C4-2B (cell line): ENCODE measurements around the gene STKLD1.

Experiments
- H3K27ac ChIP-seq: fragments of 450-650 bp; 2 replicates; pipeline ENCODE4 v1.5.1; 2017
- CTCF ChIP-seq: fragments of 450-650 bp; conservative IDR thresholded peaks from 2 replicates; pipeline ENCODE4 v1.5.1; 2017; ENCODE audit warnings: mild to moderate bottlenecking
- ZFX ChIP-seq: fragments of 450-650 bp; IDR thresholded peaks from 2 replicates; pipeline ENCODE4 v1.6.1; 2017

Gene STKLD1

DNA sequence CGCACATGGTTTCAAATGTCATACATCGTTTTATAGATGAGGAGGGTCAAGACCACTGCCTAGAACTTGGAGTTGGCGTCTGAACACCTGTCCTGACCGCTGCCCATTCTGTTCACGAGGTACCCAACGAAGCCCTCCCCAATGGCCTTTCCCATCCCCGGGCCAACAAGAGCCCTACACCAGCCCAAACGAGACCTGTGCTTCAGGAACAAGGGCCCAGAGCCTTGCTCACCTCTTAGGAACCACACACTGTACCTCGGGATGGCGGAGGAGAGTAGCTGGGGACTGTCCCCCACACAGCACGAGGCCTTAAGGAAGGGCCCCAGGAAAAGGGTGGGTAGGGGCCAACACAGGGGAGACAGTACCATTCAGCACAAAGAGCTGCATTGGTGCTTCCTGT, 43.2 kb upstream of the STKLD1 start:
- TF ChIP-seq CTCF (no peak), ZFX (no peak)
- H3K27ac ChIP-seq: no peak overlapping the region

DNA sequence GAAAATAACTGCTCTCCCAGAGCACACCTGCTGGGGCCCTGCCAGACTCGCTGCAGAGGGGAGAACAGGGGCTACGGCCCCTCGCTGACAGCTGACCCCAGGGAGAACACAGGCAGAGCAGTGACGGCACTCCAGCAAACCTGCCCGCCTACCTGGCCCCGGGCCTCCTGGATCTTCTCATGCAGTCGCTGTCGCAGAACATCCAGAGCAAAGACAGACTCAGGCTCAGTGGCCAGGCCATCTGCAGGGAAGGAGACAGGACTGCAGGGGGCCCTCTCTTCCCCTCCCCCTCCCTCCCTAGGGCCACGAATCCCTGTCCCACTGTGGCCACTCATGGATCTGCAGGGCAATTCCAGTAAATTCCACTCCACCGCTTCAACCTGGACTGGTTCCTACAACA, 42.6 kb upstream of the STKLD1 start:
- H3K27ac ChIP-seq: no peak overlapping the region
- no peak for TF ChIP-seq ZFX

DNA sequence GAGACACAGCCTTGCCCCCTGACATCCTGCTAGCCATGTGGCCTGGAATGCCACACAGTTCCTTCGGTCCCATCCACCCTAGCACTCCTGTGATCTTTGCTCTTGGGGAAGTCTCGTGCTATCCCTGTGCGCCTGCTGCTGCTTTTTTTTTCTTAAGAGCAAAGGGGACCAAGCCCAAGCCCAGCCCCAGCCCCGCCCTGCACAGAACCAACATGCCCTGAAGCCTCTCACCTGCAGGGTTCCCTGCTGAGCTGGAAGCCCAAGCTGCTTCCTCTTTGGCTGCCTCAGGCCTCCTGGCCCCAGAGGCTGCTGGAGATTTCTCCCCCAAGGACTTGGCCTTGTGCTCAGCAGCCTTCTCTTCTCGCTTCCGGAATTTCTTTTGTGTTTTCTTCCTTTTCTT, 42.0 kb upstream of the STKLD1 start:
- TF ChIP-seq CTCF: no peak
- H3K27ac ChIP-seq: peak overlapping the region; percentile 89; the same call in 1 of the 2 replicates

DNA sequence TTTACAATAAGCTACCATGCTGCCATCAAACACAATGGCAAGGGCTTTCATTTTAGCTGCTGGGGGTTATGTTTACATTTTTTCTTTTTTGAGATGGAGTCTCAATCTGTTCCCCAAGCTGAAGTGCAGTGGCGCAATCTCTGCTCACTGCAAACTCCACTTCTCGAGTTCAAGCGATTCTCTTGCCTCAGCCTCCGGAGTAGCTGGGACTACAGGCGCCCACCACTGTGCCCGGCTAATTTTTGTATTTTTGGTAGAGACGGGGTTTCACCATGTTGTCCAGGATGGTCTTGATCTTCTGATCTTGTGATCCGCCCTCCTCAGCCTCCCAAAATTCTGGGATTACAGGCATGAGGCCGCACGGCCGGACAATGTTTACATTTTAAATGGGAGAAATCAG, 41.3 kb upstream of the STKLD1 start:
- peak overlapping the region; percentile 89 for H3K27ac ChIP-seq

DNA sequence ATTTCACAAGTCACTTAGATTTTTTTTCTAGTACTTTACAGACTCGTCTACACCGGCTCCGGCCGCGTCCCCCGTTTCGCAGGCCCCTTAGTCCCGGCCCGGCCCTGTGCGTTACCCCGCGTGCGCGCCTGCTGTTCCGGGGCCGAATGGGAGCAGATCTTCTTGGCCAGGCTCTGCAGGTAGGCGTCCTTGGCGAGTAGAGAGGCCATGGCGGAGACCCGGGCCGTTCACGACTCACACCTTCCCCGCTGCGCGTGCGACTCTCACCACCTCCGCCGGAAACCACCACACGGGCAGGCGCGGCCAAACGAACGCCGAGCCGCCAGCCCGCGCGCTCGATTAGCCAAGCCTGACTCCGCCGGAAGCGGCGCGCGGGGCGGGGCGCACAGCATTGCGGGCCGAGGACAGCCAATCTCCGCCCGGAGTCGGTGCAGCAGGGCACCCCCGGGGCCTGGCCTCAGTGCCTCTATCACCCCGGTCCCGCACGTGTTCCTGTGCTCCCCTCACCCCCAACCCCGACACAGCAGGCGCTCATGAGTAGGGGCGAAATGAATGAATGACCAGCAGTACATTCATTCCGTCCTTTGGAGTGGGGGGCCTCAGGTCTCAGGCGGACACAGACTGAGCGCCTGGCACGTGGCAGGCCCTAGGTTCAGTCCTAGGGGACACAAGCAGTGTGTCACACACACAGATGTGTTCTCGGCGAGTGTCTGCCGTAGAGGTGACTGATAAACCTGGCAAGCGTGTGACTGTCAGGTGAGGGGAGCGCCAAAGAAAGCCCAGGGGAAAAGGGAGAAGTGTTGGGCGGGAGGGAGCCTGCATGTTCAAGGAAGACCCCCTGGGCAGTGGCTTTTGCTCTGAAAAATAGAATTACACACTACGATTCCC, 40.0 kb upstream of the STKLD1 start, which contains the start of gene SURF6:
Gene SURF6, minus strand, starts transcription at position 265 of the 888 bp plus-strand sequence. Its CDS starts 56 bp downstream, at position 209.
- H3K27ac ChIP-seq: peak within 1 kb of the TSS; percentile 89

GRCh38 chr9:133339641-133340040, 36.5 kb upstream of the STKLD1 start:
- TF ChIP-seq CTCF (no peak), ZFX (no peak)

More for the DNA sequence above, 40.0 kb upstream of the STKLD1 start, which contains the start of gene SURF6:
- TF ChIP-seq CTCF: no peak
- TF ChIP-seq ZFX: peak; percentile 79; the same call in 1 of the 2 replicates

GRCh38 chr9:133340256-133340655, 35.9 kb upstream of the STKLD1 start:
- TF ChIP-seq ZFX (no peak), CTCF (no peak)
- no peak overlapping the region for H3K27ac ChIP-seq

More at GRCh38 chr9:133339641-133340040, 36.5 kb upstream of the STKLD1 start:
- H3K27ac ChIP-seq: no peak overlapping the region

- TF ChIP-seq ZFX: no peak
- TF ChIP-seq CTCF: no peak
Observed at GRCh38 chr9:133340916-133341315, 35.2 kb upstream of the STKLD1 start.

More at GRCh38 chr9:133340916-133341315, 35.2 kb upstream of the STKLD1 start:
- H3K27ac ChIP-seq: no peak overlapping the region
